ENCODE data around the gene CACHD1.

DNA sequence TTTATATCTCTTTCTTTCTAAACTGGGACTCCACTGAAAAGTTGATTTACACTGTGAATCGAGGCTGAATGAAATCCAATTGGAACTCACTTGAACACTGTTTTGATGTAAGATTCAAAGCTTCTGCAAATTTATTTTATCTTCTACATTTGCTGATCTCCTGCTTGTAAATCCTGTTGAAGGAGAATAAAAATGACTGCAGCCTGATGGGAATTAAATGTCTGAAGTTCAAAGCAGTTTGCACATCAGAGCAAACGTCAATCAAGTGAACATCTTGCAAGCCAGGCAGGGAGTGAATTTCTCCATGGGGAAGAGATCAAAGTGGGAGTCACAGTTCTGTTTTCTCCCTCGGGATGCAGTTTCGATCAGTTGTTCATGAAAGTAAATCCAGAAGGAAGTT is 127.2 kb downstream of the CACHD1 start:
- TF ChIP-seq, protein P1, sequence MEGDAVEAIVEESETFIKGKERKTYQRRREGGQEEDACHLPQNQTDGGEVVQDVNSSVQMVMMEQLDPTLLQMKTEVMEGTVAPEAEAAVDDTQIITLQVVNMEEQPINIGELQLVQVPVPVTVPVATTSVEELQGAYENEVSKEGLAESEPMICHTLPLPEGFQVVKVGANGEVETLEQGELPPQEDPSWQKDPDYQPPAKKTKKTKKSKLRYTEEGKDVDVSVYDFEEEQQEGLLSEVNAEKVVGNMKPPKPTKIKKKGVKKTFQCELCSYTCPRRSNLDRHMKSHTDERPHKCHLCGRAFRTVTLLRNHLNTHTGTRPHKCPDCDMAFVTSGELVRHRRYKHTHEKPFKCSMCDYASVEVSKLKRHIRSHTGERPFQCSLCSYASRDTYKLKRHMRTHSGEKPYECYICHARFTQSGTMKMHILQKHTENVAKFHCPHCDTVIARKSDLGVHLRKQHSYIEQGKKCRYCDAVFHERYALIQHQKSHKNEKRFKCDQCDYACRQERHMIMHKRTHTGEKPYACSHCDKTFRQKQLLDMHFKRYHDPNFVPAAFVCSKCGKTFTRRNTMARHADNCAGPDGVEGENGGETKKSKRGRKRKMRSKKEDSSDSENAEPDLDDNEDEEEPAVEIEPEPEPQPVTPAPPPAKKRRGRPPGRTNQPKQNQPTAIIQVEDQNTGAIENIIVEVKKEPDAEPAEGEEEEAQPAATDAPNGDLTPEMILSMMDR (IDR thresholded peaks at IDR 0.05; ENCODE audit: low read depth, low read length): no peak
- no peak for TF ChIP-seq EZH2phosphoT487 (IDR thresholded peaks at IDR 0.05; ENCODE audit: low read depth)
